Activated naive CD4-positive, alpha-beta T cell treated with anti-CD3 and anti-CD28 coated beads, Interleukin-2, amount 50 U/mL, for 72 hours (primary cell): ENCODE measurements around the gene KIF1B. TPM values are rescaled to one million over a fixed set of nuclear protein-coding genes. Genes with fewer than 3 reads are reported as not detected.
"Not testable (repeated sequence)": the region's sequence is repeated elsewhere in the genome, so short reads cannot be mapped to it uniquely, and the experiment has no call there.

Source experiments
- ATAC-seq, 2 donors: fragments of 150-1000 bp; cut with Tn5 transposase; 2 replicates each; pipeline ENCODE4 v1.10.0; 2021; ENCODE audit warnings: mild to moderate bottlenecking in 2 of 2, moderate library complexity in 2 of 2
- DNase-seq, 2 donors: peaks; one replicate each; pipeline ENCODE4 v3.0.0; 2021 to 2022; ENCODE audit warnings: low spot score in 2 of 2
- H3K27ac Mint-ChIP-seq, 2 donors: one replicate each; pipeline ENCODE4 v1.8.0; 2022; ENCODE audit warnings: mild to moderate bottlenecking in 2 of 2, mixed read lengths in 2 of 2
- H3K36me3 Mint-ChIP-seq, 2 donors: one replicate each; pipeline ENCODE4 v1.8.0; 2022; ENCODE audit warnings: mixed read lengths in 2 of 2
- H3K9me3 Mint-ChIP-seq, 2 donors: one replicate each; pipeline ENCODE4 v1.8.0; 2022; ENCODE audit warnings: mixed read lengths in 2 of 2
- total RNA-seq, 2 donors: library from RNA; stranded (reverse); gene quantifications; one replicate each; pipeline ENCODE4 v1.2.3, GENCODE V29; 2022

Gene KIF1B
- total RNA-seq, 2 donors from 2014 or later: 11.1 to 14.0 TPM

DNA sequence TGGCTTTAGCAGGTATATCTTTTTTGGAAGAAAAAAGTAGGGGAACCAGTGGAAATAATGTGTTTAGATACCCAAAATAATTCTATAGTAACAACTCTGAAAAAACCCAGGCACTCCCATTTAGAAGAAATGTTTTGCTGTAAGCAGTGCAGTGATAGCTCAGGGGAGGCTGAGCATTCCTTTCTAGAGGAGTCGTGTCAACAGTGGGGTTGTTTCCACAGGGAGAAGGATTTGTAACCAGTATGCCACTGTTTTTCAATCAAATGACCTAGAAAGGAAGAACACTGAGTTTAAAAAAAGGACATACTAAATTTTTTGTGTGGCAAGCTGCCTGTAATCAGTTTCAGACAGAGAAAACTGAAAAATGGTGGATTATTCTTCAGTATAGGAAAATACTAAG lies 190.9 kb downstream of the KIF1B start:
- DNase-seq (no peak), ATAC-seq (no peak)
- no peaks in the 10 kb centered on the region for H3K9me3 Mint-ChIP-seq
- peaks cover 22% of the 10 kb centered on the region in 2 donors for H3K36me3 Mint-ChIP-seq
- H3K27ac Mint-ChIP-seq: no peak overlapping the region

DNA sequence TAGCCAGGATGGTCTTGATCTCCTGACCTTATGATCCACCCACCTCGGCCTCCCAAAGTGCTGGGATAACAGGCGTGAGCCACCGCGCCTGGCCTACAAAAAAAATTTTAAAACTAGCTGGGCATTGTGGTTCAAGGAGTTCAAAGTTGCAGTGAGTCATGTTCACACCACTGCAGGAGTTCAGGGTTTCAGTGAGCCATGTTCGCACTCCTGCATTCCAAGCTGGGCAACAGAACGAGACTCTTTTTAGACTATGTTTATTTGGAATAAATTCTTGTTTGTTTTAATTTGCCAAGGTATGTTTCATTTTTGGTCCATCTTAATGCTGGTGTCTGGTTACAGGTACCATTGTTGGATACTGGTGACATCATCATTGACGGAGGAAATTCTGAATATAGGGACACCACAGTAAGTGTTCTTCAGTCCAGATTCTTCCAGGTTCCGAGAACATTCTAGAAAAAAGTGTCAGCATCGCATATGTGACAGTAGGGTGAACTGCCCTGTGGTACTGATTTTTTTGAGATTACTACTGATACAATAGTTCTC lies 192.4 kb downstream of the KIF1B start:
- H3K9me3 Mint-ChIP-seq: no peaks in the 10 kb centered on the region
- peaks cover 22% of the 10 kb centered on the region in 2 donors for H3K36me3 Mint-ChIP-seq
- ATAC-seq: no peak
- no peak overlapping the region for H3K27ac Mint-ChIP-seq
- DNase-seq: no peak

DNA sequence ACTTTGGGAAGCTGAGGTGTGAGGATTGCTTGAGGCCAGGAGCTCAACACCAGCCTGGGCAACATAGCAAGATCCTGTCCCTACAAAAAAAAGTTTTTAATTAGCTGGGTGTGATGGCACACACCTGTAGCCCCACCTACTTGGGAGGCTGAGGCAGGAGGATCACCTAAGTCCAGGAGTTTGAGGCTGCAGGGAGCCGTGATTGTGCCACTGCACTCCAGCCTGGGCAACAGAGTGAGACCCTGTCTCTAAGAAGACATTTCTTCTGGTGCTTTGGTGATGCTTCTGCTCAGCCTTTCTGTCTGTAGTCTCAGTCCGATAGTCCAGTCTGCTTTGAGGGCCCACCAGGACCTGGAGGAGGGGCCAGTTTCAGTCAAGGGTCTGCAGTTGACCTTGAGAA lies 196.8 kb downstream of the KIF1B start:
- ATAC-seq (no peak), DNase-seq (no peak)
- Mint-ChIP-seq H3K27ac (no peak overlapping the region), H3K36me3 (peaks cover 15 to 20% of the 10 kb centered on the region in 2 donors), H3K9me3 (no peaks in the 10 kb centered on the region)

GRCh38 chr1:10415211-10415930 lies 205.0 kb downstream of the KIF1B start:
- Mint-ChIP-seq H3K36me3 (peaks cover 16 to 19% of the 10 kb centered on the region in 2 donors), H3K27ac (peak overlapping the region; percentile 70 to 78), H3K9me3 (no peaks in the 10 kb centered on the region)
- ATAC-seq (peak; percentile 53 to 67), DNase-seq (no peak)

- Mint-ChIP-seq H3K36me3 (peaks cover 16 to 19% of the 10 kb centered on the region in 2 donors), H3K27ac (peak overlapping the region in 1 of 2 donors; percentile 75)
- H3K9me3 Mint-ChIP-seq, ATAC-seq, DNase-seq: not testable (repeated sequence)
Measured at GRCh38 chr1:10415967-10416366, 205.6 kb downstream of the KIF1B start.

- not testable (repeated sequence) for ATAC-seq, H3K9me3 Mint-ChIP-seq, H3K27ac Mint-ChIP-seq, H3K36me3 Mint-ChIP-seq, DNase-seq
Measured at GRCh38 chr1:10418741-10419140, 208.4 kb downstream of the KIF1B start.

- Mint-ChIP-seq H3K36me3 (peaks cover 8% of the 10 kb centered on the region in 2 donors), H3K27ac (no peak overlapping the region), H3K9me3 (no peaks in the 10 kb centered on the region)
- no peak for ATAC-seq
- no peak for DNase-seq
Measured at GRCh38 chr1:10419351-10419750, 209.0 kb downstream of the KIF1B start.

GRCh38 chr1:10421637-10422036 lies 211.3 kb downstream of the KIF1B start:
- H3K9me3 Mint-ChIP-seq: no peaks in the 10 kb centered on the region
- peak overlapping the region in 1 of 2 donors; percentile 54 for H3K27ac Mint-ChIP-seq
- H3K36me3 Mint-ChIP-seq: peaks cover 8% of the 10 kb centered on the region in 2 donors
- ATAC-seq (no peak), DNase-seq (no peak)

DNA sequence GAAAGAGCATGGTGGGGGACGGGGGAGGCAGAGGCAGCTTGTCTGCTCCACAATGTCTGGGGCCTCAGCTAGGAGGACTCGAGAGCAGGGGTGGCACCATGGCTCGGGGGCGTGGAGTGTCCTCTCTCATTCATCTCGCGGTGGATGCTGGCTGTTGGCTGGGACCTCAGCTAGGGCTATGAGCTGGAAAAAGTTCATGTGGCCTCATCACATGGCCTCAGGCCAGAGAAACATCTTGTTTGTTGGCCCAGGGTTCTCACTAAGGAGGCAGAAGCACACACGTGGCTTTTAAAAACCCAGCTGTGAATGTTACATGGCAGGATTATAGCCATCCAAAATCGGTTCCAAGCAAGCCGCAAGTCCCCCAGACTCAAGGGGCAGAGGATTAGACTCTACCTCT lies 213.7 kb downstream of the KIF1B start:
- peaks cover 8% of the 10 kb centered on the region in 2 donors for H3K36me3 Mint-ChIP-seq
- DNase-seq: no peak
- ATAC-seq: no peak
- H3K9me3 Mint-ChIP-seq: no peaks in the 10 kb centered on the region
- H3K27ac Mint-ChIP-seq: peak overlapping the region; percentile 52 to 67

DNA sequence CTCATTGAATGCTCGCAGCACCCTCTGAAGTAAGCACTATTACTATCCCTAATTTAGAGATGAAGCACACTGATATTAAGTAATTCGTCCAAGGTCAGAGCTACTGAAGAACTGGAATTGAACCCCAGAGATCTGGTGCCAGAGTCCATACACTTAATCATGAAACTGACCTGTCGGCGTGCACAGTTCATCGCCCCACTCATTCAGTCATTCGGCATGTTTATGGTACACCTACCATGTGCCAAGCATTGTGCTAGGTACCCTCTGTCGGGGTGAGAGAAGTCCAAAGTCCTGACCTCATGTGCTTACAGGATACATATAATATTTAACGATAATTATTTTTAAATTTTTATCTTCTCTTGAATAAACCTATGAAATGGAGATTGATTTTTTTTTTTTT lies 214.3 kb downstream of the KIF1B start:
- Mint-ChIP-seq H3K27ac (no peak overlapping the region), H3K9me3 (no peaks in the 10 kb centered on the region), H3K36me3 (peaks cover 3 to 4% of the 10 kb centered on the region in 2 donors)
- ATAC-seq (no peak), DNase-seq (no peak)

GRCh38 chr1:10425826-10426534 lies 215.6 kb downstream of the KIF1B start:
- not testable (repeated sequence) for H3K27ac Mint-ChIP-seq, ATAC-seq, H3K9me3 Mint-ChIP-seq, H3K36me3 Mint-ChIP-seq, DNase-seq

GRCh38 chr1:10426535-10426848 lies 216.1 kb downstream of the KIF1B start:
- DNase-seq, H3K9me3 Mint-ChIP-seq, ATAC-seq, H3K36me3 Mint-ChIP-seq, H3K27ac Mint-ChIP-seq: not testable (repeated sequence)

DNA sequence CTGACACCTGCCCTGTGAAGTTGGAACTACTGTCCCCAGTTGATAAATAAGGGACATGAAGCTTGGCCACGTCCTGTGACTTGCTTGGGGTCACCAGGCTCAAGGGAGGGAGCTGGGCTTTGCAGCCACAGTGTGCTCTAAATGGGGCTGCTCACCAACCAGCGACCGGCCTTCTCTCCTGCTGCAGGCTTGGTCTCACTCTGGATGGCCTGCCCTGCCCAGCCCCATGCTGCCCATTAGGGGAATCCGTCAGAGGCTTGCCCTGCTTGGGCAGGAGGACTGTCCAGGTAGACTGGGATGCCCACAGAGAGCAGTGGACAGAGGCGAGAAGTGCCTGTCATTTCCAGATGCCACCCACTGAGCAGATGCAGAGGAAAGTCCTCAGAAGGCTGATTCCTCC lies 218.6 kb downstream of the KIF1B start:
- no peaks in the 10 kb centered on the region for H3K36me3 Mint-ChIP-seq
- ATAC-seq: no peak
- H3K27ac Mint-ChIP-seq: peak overlapping the region in 1 of 2 donors; percentile 66
- H3K9me3 Mint-ChIP-seq: no peaks in the 10 kb centered on the region
- DNase-seq: no peak

- ATAC-seq (peak; percentile 11 to 14), DNase-seq (peak in 1 of 2 donors; percentile 30)
- Mint-ChIP-seq H3K36me3 (no peaks in the 10 kb centered on the region), H3K27ac (peak overlapping the region; percentile 73 to 86), H3K9me3 (no peaks in the 10 kb centered on the region)
Measured at GRCh38 chr1:10429868-10430215, 219.5 kb downstream of the KIF1B start.

DNA sequence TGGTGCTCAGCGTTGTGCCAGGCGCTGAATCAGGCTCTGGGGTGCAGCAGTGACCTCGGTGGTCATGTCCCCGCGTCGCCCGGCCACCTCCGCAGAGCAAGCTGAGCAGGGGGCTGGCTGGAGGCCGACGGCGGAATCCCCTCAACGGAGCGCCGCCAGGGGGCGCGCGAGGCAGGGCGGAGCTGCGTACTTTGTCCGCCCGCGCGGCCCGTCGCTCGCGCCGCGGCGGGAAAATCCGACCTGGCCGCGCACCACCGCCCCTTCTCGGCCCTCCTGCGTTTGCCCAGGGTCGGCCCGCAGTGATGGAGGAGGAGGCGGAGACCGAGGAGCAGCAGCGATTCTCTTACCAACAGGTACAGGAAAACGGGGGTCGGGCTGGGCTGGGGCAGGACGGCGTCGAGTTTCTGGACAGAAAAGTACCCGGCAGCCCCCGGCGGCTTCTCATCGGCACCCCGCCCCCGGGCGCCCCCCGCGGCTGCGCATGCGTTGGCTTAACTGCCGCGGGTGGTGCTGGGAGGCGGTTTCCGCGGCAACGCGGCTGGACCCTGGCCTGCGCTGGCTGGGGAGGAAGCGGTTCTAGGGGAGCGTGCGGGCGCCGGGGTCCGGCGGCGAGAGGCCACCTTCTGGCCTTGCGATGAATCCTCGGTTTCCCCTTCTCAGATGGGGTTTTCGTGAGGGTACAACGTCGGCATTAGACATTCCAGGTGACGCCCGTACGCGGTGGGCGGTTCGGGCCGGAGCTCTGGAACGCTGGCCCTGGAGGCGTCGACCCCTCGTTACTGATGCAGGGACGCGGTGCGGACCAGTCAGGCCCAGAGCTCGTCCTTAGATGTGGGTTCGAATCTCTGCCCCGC lies 220.1 kb downstream of the KIF1B start, which contains the start of gene CENPS:
CENPS (plus strand) TSS at position 218 of the 854 bp plus-strand sequence; CDS start at position 303, 85 bp downstream.
- ATAC-seq (peak; percentile 88 to 90), DNase-seq (peak; percentile 87 to 92)
- no peaks in the 10 kb centered on the region for H3K9me3 Mint-ChIP-seq
- no peaks in the 10 kb centered on the region for H3K36me3 Mint-ChIP-seq
- H3K27ac Mint-ChIP-seq: peak within 1 kb of the TSS; percentile 86 to 93
